ENCODE data around the gene PSG6. TPM values are rescaled to one million over a fixed set of nuclear protein-coding genes. Genes with fewer than 3 reads are reported as not detected.
"Not testable (repeated sequence)": the region's sequence is repeated elsewhere in the genome, so short reads cannot be mapped to it uniquely, and the experiment has no call there.

PSG6 gene
- total and polyA plus RNA-seq, 8 donors, result not detected

- DNase-seq; H3K4me1 ChIP-seq; intact Hi-C loops (cut with DNase I; ENCODE audit: low total_unique reads); H3K27ac ChIP-seq; H3K27me3 ChIP-seq; H3K4me3 ChIP-seq; H3K36me3 ChIP-seq; H3K9me3 ChIP-seq: not testable (repeated sequence)
Observed at GRCh38 chr19:42934183-42934582, 16.5 kb upstream of the PSG6 start.

- H3K9me3 ChIP-seq; intact Hi-C loops (cut with DNase I; ENCODE audit: low total_unique reads); H3K4me1 ChIP-seq; H3K27ac ChIP-seq; DNase-seq; H3K36me3 ChIP-seq; H3K4me3 ChIP-seq; H3K27me3 ChIP-seq: not testable (repeated sequence)
- 62 to 72% (median 67%) methylated on average over 3 of the region's 3 CpGs for whole genome bisulfite sequencing, 5 donors
Observed at GRCh38 chr19:42933412-42933811, 15.7 kb upstream of the PSG6 start.

DNA sequence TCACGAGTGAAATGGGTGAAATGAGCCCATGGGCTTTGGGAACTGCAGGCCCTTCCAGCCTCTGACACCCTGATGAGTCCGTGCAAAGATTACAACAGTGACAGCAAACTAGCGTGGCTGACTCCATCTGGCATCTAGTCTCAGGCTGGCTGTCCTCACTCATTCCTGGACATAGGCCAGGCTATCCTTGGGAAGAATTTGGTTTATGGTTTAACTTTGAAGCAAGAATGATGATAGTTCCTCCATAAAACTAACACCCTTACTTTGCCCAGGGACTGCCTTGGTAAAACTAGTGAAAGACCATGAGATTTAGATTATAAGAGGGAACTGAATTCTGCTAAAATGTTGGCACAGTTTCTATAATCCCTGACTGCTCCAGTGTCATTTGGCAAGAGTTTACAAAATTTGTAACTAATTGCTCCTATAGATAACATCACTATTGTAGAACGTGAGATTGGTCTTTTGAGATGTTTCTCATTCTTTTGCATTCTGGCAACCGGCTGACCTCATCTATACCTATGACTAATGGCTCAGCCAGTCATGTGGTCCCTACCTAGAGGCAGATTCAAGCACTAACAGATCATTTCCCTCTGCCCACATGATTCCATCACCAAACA lies 14.9 kb upstream of the PSG6 start:
- H3K9me3 ChIP-seq; H3K4me3 ChIP-seq; intact Hi-C loops (cut with DNase I; ENCODE audit: low total_unique reads); DNase-seq; H3K27ac ChIP-seq; H3K4me1 ChIP-seq; H3K36me3 ChIP-seq; H3K27me3 ChIP-seq: not testable (repeated sequence)
- WGBS, 5 donors, result 50 to 60% (median 59%) methylated on average over 5 of the region's 5 CpGs

- intact Hi-C loops (cut with DNase I; ENCODE audit: low total_unique reads); H3K4me3 ChIP-seq; H3K4me1 ChIP-seq; H3K9me3 ChIP-seq; H3K36me3 ChIP-seq; H3K27ac ChIP-seq; DNase-seq; H3K27me3 ChIP-seq: not testable (repeated sequence)
- 0 to 8% (median 6%) methylated on average over 1 of the region's 1 CpG for WGBS, 5 donors
Observed at GRCh38 chr19:42930214-42930613, 12.5 kb upstream of the PSG6 start.

DNA sequence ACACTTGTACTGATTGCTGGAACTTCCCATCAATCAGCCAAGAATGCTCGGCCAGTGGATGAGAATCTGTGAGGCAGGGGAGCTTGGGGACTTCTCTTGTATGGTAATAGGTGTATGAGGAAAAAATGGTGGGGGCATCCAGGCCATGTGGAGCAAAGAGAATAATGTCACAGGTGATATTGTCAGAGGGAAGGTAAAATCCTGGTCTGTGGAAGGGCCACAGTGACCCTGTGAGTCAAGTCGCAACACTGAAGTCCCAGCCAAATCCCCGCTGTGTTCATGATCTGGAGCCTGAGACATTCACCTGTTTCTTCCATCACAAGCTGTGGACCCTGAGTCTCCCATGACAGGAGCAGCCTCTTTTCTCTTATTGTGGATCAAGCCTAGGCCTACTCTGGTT lies 11.2 kb upstream of the PSG6 start:
- intact Hi-C loops (cut with DNase I; ENCODE audit: low total_unique reads), result no loop called here
- Histone ChIP-seq H3K36me3 (no peaks in the 10 kb centered on the region), H3K9me3 (no peaks in the 10 kb centered on the region), H3K4me1 (no peaks in the 10 kb centered on the region), H3K4me3 (no peak overlapping the region), H3K27me3 (peaks cover 0 to 7% (median 0%) of the 10 kb centered on the region in 3 donors), H3K27ac (no peak overlapping the region)
- WGBS, 5 donors, result 87 to 96% (median 89%) methylated on average over 3 of the region's 3 CpGs
- DNase-seq, result no peak
- TF ChIP-seq POLR2A (IDR thresholded peaks at IDR 0.05) (no peak), POLR2AphosphoS5 (IDR thresholded peaks at IDR 0.05) (no peak), EP300 (IDR thresholded peaks at IDR 0.05) (no peak), CTCF (IDR thresholded peaks at IDR 0.05) (no peak)

DNA sequence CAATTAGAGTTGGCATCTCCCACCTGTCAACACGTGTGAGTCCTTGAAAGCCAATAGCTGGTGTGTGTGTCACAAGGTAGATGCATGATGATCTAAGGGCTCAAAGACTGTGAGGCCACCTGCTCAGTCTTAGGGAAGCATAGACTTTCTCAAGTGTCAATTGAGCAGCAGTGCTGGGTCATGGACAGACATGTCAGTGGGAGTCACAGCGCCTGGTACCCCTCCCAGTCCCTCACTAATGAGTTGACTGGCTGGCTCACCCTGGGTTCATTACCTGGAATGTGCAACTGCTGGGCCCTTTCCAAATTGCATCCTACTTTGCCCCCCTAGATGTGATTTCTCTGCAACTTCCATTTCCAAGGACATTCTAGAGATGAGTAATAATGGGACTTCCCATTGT lies 9.1 kb upstream of the PSG6 start:
- intact Hi-C loops (cut with DNase I; ENCODE audit: low total_unique reads), result no loop called here
- WGBS, 5 donors, result 44 to 55% (median 52%) methylated on average over 2 of the region's 2 CpGs
- no peak overlapping the region for H3K4me3 ChIP-seq
- H3K4me1 ChIP-seq, result no peaks in the 10 kb centered on the region
- no peaks in the 10 kb centered on the region for H3K9me3 ChIP-seq
- TF ChIP-seq CTCF (IDR thresholded peaks at IDR 0.05) (no peak), POLR2AphosphoS5 (IDR thresholded peaks at IDR 0.05) (no peak), POLR2A (IDR thresholded peaks at IDR 0.05) (no peak)
- DNase-seq, result no peak
- peaks cover 0 to 7% (median 0%) of the 10 kb centered on the region in 3 donors for H3K27me3 ChIP-seq
- no peaks in the 10 kb centered on the region for H3K36me3 ChIP-seq
- H3K27ac ChIP-seq, result no peak overlapping the region

- H3K9me3 ChIP-seq; H3K27ac ChIP-seq; H3K4me1 ChIP-seq; H3K36me3 ChIP-seq; H3K27me3 ChIP-seq; intact Hi-C loops (cut with DNase I; ENCODE audit: low total_unique reads); H3K4me3 ChIP-seq: not testable (repeated sequence)
- peak in 1 of 2 donors; percentile 12 for DNase-seq
- 46 to 53% (median 52%) methylated on average over 9 of the region's 9 CpGs for WGBS, 5 donors
- TF ChIP-seq CTCF (IDR thresholded peaks at IDR 0.05), result peak in 2 of 7 experiments; percentile 23 to 24
Observed at GRCh38 chr19:42923106-42923505, 5.4 kb upstream of the PSG6 start.

- DNase-seq; H3K9me3 ChIP-seq; H3K27ac ChIP-seq; H3K4me1 ChIP-seq; H3K4me3 ChIP-seq; intact Hi-C loops (cut with DNase I; ENCODE audit: low total_unique reads); H3K27me3 ChIP-seq; H3K36me3 ChIP-seq: not testable (repeated sequence)
Observed at GRCh38 chr19:42920971-42921370, 3.3 kb upstream of the PSG6 start.

Data from stomach (tissue), 9 donors.